GM19455 (cell line): ENCODE data around the gene NECTIN1.

Experiments
- ATAC-seq: cut with Tn5 transposase; IDR thresholded peaks from one replicate; pipeline ENCODE4 v1.9.1; 2021; ENCODE audit not compliant: unreplicated experiment

Gene NECTIN1

DNA sequence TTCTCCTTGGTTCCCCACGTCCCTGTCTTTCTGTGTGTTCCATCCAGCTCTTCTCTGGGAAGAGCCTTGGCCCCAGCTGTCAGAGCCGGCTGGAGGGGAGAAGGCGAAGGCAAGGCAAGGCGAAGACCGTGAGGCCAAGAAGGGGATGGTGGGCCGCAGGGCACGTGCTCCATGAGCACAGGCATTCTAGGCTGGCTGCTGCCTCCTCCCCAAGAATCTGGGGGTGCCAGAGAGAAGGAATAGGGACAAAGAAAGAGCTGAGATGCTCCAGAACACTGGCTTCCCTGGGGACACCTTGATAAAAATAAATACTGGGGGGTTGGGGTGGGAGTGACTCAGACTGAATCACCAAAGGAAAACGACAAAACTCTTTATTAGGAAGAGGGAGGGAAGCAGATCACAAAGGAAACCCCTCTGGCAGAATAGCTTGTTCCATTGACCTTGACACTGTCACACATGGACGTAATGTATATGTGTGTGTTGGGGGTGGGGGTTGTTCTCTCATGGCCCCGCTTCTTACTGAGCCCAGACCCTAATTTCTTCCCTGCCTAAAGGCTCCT, 52.5 kb downstream of the NECTIN1 start:
- ATAC-seq: no peak

DNA sequence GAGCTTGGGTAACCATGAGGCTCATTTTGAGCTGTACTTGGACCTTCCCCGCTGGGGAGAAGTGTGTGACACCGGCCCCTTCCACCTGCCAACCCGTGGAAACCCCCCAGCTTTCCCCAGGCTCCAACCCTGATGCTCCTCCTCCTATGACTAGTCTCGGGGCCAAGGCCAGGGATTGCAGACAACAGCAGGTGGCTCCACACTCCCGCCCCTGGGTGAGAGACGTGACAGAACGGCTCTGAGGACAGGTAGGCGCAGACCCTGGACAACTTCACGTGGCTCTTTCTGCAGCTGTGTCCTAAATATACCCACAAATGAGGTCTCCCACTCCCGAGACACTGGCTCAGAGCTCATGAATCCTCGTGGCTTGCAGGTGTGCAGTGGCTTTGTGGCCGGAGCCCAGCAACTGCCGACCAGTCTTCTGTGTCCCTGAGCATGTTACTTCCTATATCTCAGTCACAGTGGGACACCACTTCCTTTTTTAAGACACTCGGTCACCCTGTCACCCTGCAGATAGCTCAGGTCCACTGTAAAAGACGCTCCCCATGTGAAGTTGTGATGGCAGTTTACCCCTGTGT, 55.2 kb downstream of the NECTIN1 start:
- peak; percentile 79 for ATAC-seq

DNA sequence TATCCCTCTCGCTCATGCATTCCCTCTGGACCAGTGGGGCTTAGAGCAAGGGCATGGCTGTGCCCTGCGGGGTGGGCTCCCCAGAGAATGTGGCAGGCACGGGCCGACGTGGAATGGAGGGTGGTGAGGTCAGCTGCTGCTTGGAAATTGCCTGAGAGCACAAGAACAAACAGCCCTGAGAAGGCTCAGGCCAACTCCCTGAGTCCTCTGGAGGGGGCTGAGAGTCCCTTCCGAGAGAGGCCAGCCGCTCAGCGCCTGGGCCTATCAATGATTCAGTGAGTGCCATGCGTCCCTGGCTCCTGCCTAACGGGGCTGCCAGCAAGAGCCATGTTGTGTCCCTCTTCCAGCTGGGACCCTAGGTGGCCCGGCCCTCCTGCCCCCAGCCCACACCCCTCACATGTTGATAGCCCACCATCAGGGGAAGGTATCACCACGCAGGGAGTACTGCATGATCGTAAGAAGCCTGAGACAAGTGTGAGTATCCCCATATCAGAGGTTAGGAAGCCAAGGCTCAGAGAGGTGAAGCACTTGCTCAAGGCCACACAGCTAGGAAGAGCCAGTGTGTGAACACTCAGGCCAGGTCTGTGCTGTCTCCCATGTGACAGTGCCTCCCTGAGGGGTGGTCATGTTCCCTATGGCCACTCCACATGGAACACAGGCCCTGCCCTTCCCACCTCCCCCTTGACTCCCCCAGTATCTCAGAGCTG, 55.8 kb downstream of the NECTIN1 start:
- peak; percentile 7 for ATAC-seq

DNA sequence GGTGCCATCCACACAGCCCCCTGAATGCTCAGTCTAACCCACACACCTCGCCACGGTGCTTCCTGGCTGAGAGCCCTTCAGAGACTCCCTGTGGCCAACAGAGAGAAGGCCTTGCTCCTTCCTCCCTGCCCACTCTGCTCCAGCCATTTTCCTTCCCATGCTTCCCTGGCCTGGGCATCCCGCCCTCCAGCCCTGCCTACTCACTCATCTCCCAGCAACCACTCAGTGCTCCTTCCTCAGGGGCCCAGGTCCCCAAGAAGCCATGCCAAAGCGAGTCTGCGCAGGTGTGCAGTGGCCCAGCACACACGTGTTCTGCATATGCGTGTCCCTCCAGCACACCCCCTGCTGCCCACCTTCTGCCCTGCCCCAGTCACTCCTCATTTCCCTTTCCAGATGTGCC, 56.4 kb downstream of the NECTIN1 start:
- ATAC-seq: no peak

DNA sequence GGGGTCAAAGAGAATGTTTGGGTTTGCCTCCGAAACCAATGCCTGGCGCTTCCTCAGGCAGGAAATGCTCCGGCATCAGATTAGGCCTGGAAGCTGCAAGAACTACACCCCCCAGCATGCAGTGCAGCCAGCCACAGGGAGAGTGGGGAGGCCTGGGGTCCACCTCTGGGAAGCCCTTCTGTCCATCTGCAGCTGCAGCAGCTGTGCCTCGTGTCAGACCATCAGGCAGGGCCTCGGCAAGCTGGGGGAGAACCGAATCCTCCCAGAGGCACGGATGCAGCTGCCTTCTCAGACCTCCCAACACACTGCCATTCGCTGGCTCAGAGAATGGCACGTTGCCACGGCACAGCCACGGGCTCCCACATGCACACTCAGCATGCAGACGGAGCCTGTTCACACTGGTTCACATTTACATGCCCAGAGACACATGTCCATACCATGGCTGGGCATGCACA, 57.4 kb downstream of the NECTIN1 start:
- no peak for ATAC-seq

DNA sequence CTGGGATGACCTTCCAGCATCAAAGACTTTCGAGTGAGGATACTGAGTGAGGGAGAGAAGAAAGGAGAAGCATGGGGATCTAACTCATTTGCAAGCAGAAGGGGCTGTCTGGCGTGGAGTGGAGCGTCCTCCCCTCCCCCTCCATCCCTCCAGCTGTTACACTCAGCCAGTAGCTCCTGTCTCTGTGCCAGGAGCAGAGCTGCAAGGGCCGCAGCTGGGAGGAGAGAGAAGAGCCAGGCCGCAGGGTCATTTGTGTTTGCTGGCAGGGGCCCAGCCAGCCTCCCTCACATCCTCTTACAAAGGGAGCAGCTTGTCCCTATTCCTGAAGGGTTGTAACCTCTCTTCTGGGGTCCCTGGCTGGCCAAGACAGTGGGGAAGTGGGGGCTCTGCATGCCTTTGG, 57.9 kb downstream of the NECTIN1 start:
- no peak for ATAC-seq

DNA sequence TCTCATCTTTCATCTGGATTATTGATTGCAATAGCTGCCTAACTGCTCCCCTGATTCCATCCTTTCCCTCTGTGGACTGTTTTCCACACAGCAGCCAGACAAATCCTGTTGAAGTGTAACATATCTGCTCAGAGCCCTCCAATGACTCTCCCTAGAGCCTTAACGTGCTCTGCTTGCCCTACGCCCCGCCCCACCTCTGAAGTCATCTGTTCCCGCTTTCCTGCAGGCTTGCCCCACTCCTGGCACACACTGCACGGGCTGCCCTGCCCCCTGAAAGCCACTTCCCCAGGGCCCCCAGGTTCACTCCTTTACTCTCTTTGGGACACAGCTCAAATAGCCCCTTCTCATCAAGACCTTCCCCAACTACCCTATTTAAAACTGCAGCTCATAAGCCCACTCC, 59.5 kb downstream of the NECTIN1 start:
- ATAC-seq: no peak

DNA sequence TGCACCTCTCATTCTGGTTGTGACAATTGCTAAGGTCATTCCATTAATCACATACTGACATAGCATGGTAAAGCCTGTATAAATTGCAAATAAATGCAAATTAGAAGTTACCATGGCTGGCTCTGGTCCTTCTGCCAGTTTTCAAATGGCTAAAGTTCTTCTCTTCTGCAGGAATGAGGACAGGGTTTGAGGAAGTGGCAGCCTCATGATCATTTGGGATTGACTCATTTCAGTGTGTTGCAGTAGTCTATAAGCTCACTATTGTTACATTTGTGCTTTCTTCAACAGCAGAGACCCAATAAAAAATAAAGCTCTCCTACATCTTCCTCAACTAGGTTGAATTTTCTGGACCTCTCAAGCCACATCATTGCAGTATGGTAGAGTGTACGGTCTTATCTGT, 60.3 kb downstream of the NECTIN1 start:
- ATAC-seq: no peak

DNA sequence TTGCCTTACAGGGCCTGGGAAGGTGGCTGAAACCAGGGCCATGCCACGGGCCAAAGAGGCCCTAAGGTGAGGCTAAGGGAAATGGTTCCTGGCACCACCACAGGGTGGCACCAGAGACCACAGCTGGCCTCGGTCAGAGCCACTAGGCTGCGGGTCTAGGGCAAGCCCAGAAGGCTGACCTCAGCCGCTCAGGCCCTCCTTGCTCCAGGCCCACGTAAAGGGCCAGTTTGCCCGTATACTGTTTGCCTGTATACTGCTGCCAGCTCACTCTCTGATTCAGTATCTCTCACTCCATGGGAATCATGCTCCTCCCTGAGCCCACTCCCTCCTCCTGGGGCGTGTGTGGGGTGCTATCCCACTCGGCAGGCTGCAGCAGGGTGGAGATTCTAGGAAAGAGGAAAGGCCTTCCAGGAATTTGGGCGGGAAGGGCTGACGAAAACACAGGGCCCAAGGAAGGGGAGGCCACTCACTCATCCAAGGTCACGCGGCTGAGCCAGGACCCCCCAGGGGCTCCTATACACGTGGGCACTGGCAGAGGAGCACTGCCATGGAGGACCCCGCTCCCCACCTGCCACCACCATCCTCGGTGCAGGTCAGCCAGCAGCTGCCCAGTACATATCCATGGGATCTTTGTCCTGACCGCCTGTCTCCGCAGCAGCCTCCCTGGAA, 62.4 kb downstream of the NECTIN1 start:
- ATAC-seq: peak; percentile 70

DNA sequence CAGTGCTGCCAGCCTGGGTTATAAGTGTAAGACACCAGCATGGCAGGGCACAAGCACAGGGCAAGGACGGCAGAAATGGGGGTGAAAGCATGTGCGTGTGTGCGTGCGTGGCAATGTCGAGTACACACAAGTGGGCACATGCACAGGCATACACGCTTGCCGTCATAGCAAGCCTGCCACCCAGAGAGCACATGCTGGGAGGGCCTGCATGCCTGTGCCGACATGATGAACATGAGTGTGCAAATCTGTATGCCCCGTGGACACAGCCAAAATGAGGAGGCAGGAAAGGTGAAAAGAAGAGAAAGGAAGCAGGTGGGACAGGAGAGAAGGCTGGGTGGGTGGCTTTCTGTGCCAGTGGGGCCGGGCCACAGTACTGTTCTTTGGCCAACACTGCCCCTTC, 62.9 kb downstream of the NECTIN1 start:
- no peak for ATAC-seq

DNA sequence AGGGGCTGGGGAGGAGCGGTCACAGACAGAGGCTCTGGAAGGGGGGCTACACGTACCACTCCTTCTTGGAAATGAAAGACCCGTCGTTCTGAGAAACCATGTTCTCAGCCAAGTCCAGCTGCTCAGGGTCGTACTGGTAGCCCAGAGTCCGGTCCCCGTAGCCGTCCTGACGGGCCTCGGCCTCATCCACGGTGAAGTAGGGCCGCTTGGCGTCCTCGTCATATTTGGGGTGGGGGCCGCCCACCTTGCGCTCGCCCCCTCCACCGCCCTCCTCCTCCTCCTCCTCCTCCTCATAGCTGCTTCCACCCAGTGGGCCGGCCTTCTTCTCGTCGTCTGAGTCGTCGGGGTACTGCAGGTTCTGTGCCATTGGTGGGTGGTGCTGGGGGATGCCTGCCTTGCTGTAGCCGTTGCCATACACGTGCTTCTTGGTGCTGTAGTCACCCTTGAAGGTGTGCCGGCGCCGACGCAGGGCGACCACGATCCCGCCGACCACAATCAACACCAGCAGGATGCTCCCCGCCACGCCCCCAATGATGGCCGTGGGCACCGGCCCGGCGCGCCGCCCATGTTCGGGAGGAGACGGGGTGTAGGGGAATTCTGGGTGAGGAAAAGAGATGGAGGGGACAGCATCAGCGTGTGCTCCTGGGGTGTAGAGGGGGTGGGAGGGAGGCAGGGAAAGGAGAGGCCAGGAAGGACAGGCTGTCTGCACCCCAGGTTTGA, 64.1 kb downstream of the NECTIN1 start:
- ATAC-seq: no peak

DNA sequence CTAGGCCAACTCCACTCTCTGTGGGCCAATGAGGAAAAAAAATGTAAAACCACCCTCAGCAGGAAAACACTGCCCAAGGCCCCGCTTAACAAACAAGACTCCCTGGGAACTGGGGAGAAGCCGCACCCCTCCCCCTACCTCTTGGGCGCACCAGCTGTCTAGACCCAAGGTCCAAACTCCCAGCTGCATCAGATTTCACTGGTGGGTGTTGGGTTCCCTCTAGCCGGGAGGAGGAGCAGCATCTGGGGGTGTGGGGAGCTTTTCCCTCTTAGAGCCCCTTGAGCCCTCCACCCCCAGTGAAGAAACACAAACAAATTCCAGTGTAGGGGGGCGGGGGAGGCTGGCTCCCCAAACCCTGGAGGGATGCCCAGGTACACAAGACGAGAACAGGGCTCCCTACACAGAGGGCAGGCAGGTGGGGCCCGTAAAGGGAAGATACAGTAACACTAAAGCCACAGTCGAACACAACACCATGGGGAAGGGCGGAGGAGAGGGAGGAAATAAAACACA, 64.9 kb downstream of the NECTIN1 start:
- no peak for ATAC-seq

DNA sequence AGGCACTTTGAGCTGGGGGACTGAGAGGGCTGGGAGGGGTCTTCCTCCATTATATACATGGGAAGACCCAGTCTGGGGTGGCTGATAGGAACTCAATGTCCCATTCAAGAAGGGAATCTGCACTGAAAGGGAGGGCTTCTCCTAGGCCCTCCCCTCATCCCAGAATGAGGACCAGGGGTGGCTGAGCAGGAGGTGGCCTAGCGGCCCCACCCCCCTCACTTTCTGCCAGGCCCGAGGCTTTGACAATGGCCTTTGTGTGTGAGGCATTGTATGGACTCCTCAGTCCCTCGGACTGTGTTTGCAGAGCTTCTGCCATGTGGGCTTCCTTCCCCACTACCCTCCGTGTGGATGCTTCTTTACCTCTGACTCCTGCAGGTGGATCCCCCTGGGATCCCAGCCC, 65.7 kb downstream of the NECTIN1 start:
- ATAC-seq: no peak

DNA sequence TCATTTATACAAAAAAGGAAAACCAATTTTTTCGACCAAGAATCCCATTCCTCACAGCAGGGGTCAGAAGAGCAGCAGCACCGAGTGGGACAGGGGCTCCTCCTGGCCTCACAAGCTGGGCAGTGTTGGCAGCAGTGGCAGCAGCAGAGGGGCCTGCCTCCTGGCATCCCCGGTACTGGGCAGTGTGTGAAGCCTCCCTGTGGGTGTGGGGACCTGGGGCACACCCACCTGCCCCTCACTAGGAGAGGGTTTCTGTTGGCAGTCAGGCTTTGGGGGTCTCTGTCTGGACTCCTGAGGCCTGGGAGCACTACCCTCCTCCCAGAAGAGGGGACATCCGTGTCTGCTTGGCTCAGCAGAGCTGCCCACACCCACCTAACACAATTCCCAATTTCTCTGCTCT, 67.8 kb downstream of the NECTIN1 start:
- no peak for ATAC-seq

DNA sequence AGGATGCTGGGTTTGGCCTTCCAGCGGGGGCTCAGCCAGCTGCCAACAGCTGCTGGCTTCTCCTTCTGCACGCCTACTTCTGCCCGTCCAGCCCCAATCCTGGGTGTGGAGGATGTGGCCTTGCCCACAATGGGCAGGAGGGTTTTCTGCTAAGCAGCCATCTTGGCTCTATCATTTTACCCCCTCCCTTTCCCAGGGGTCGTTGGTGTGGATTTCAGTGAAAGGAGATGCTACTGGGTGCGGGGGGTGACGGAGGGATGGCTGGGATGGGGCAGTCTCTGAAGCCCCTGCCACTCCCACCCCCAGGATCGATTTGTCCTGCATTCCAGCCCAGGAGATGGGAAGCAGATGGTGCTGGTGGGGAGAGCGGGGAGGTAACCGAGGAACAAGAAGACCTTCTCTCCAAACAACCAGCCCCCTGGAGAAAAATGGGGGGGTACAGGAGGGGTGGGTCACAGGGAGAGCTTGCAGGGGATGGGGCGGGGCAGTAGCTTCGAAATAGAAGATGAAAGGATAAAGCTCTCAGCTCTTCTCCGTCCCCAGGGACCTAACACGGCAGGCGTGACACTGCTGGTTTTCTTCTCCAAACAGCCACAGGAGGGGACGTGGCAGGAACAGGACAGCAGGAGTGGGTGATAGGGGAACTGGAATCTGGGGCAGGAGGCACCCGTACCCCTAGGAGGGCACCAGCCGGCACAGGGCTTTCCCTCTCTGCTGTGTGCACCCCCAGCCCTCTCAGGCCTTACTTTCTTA, 68.9 kb downstream of the NECTIN1 start:
- no peak for ATAC-seq

DNA sequence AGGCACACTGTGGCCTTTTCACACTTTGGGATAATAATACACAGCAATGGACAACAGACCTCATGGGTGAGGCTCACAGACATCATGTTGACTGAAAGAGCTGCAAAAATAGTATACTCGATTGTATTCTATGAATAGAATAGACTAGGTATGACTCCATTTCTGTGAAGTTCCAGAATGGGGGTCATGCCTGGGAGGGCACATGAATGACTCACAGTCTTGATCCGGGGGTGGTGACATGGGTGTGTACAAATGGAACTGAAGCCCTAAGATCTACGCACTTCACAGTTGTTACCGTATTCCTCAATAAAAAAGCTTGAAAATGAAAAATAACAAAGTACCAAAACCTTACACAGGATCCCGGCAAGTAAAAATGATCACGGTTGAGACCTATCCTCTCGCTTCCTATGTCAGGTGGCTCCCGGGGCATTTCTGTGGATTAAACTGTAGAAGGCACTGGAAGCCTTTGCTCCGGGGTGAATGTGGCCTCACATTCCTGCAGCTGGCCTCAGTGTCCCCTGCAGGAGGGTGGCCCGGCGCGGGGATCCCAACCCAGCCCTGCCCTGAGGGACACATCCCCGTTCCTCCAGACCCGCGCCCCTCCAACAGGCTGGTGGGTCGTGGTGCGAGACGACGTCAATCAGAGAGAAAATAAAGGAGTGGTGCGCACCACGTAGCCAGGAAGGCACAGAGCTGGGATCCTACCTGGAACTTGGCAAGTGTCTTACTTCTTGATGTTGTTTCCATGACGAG, 75.9 kb downstream of the NECTIN1 start:
- no peak for ATAC-seq

DNA sequence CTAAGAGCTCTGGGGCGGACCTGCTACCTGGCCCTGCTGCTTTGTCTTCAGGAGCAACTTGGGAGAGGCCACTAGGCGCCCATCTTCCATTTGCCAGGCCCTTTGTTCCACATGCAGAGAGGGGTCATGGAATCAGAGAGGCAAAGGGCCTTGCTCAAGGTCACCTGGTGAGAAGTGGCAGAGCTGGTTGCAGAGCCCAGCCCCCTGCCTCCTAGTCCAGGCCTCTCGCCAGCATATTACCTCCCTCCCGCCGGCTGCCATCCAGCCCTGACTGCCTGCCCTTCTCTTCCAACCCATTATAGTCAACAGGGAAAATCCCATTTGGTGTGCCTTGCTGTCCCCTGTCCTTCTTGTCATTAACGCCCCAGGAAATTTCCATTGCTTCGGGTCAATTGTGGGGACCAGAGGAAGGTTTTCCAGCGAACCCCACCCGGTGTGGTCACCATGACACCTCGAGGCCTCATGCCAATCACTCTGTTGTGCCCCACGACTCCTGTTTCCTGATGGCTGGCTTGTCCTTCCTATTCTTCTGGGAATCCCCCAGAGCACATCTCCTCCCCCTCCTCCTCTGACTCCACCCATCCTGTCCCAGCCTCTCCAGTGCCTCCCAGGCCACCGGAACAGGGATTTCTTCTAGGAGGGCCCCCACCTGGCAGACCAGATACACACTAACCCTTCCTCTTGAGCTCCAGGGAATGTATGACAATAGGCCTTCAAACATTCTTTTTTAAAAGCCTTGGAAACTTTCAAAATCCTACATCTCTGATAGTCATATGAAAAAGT, 77.0 kb downstream of the NECTIN1 start:
- ATAC-seq: no peak

DNA sequence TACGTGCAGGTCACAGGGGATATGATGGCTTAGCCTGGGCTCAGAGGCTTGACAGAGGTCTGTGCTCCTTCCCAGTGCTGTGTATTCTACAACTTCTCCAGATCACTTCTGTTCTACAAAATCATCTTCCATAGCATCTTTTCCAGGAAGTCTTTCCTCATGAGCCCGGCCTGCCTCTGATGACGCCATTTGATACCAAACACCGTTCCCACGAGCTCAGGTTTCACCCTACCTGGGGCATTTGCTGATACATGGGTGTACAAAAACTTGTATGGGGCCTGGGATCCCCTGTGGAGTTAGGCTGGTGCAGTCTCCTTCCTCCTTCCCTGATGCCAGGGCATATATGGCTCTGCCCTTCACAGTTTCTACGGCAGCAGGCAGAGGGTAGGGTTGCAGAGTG, 78.7 kb downstream of the NECTIN1 start:
- no peak for ATAC-seq

DNA sequence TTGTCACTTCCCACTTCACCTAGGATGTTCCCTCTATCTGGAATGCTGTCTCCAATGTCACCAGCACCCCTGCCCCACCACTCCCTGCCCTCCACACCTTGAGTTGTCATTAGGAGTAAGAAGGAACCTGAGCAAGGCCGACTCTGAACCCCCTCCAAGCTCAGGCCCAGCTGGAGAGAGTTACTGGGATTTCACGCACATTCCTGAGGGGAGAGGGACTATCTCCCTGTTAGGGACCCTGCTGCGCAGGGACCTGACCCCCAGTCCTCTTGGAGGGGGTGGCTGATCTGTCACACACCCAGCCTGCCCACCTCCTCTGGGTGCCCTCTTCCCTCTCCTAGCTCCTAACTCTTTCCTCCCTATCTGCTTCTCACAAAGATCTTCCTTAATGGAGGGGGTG, 81.7 kb downstream of the NECTIN1 start:
- no peak for ATAC-seq
